Neural cell (in vitro differentiated cells): Measurements from ENCODE around the gene ACD. TPM values are rescaled to one million over a fixed set of nuclear protein-coding genes. Genes with fewer than 3 reads are reported as not detected.

Experiments used
- H2AFZ ChIP-seq: fragments of 200-600, 300-800 bp; sonication (generic), shearing (Covaris generic); 2 replicates; pipeline ENCODE4 v1.6.0; 2014; ENCODE audit warnings: low read depth, mild to moderate bottlenecking, antibody characterized with exemption, low read length, moderate library complexity
- H3F3A ChIP-seq: fragments of 200-600 bp; shearing (Covaris generic); 2 replicates; pipeline ENCODE4 v1.6.1; 2016; ENCODE audit warnings: mild to moderate bottlenecking, moderate library complexity, mixed read lengths, antibody characterized with exemption, low read length; ENCODE audit not compliant: insufficient read depth, poor library complexity, severe bottlenecking
- H3K27ac ChIP-seq: fragments of 200-600, 300-800 bp; sonication (generic), shearing (Covaris generic); 2 replicates; pipeline ENCODE4 v1.5.1; 2014; ENCODE audit warnings: mild to moderate bottlenecking, low read length, moderate library complexity
- H3K27me3 ChIP-seq: fragments of 300-800, 200-600 bp; sonication (generic), shearing (Covaris generic); 2 replicates; pipeline ENCODE4 v1.6.0; 2014; ENCODE audit warnings: mild to moderate bottlenecking, low read depth, low read length, moderate library complexity; ENCODE audit not compliant: insufficient read depth
- H3K36me3 ChIP-seq: fragments of 300-800, 200-600 bp; sonication (generic), shearing (Covaris generic); 2 replicates; pipeline ENCODE4 v1.5.1; 2014; ENCODE audit warnings: mild to moderate bottlenecking, antibody characterized with exemption, low read length, moderate library complexity; ENCODE audit not compliant: insufficient read depth
- H3K4me2 ChIP-seq: fragments of 300-800, 200-600 bp; sonication (generic), shearing (Covaris generic); 2 replicates; pipeline ENCODE4 v1.6.0; 2014; ENCODE audit warnings: mild to moderate bottlenecking, low read length
- H3K4me3 ChIP-seq: fragments of 300-800, 200-600 bp; sonication (generic), shearing (Covaris generic); 2 replicates; pipeline ENCODE4 v1.5.1; 2014; ENCODE audit warnings: mild to moderate bottlenecking, low read length, moderate library complexity
- H3K79me2 ChIP-seq: fragments of 200-600 bp; shearing (Covaris generic); replicated peaks from 2 replicates; pipeline ENCODE4 v1.6.0; 2014; ENCODE audit warnings: mild to moderate bottlenecking, low read length, moderate library complexity; ENCODE audit not compliant: insufficient read depth
- H3K9ac ChIP-seq: fragments of 300-800, 200-600 bp; sonication (generic), shearing (Covaris generic); 2 replicates; pipeline ENCODE4 v1.6.1; 2016; ENCODE audit warnings: mild to moderate bottlenecking, low read length, mixed read lengths
- H3K9me2 ChIP-seq: fragments of 200-600 bp; shearing (Covaris generic); 2 replicates; pipeline ENCODE4 v1.6.1; 2016; ENCODE audit warnings: mild to moderate bottlenecking, low read length, mixed read lengths; ENCODE audit not compliant: insufficient read depth
- H3K9me3 ChIP-seq: fragments of 200-600, 300-800 bp; sonication (generic), shearing (Covaris generic); 2 replicates; pipeline ENCODE4 v1.6.1; 2016; ENCODE audit warnings: mild to moderate bottlenecking, mixed run types, low read length, moderate library complexity, mixed read lengths
- H4K20me1 ChIP-seq: fragments of 200-600 bp; shearing (Covaris generic); 2 replicates; pipeline ENCODE4 v1.6.1; 2016; ENCODE audit warnings: mild to moderate bottlenecking, mixed run types; ENCODE audit not compliant: insufficient read depth
- CTCF ChIP-seq: fragments of 450-650 bp; IDR thresholded peaks from 2 replicates; pipeline ENCODE4 v1.5.1; 2014; ENCODE audit warnings: antibody characterized with exemption, mild to moderate bottlenecking, moderate library complexity; ENCODE audit not compliant: poor library complexity, severe bottlenecking
- EP300 ChIP-seq: fragments of 450-650 bp; conservative IDR thresholded peaks from 2 replicates; pipeline ENCODE4 v1.6.1; 2014; ENCODE audit warnings: antibody characterized with exemption, mild to moderate bottlenecking, moderate library complexity; ENCODE audit not compliant: poor library complexity, severe bottlenecking
- EZH2 ChIP-seq: fragments of 200-600, 300-800 bp; shearing (Covaris generic), sonication (generic); IDR thresholded peaks from 2 replicates; pipeline ENCODE4 v1.6.1; 2014; ENCODE audit warnings: antibody characterized with exemption, low read length, borderline replicate concordance, mild to moderate bottlenecking; ENCODE audit not compliant: insufficient read depth, poor library complexity, severe bottlenecking
- MXI1 ChIP-seq: fragments of 450-650 bp; conservative IDR thresholded peaks from 2 replicates; pipeline ENCODE4 v1.6.1; 2014; ENCODE audit warnings: antibody characterized with exemption, mild to moderate bottlenecking; ENCODE audit not compliant: poor library complexity, severe bottlenecking
- POLR2AphosphoS5 ChIP-seq: IDR thresholded peaks from 2 replicates; pipeline ENCODE4 v1.6.1; 2012
- RAD21 ChIP-seq: fragments of 450-650 bp; conservative IDR thresholded peaks from 2 replicates; pipeline ENCODE4 v1.6.1; 2014; ENCODE audit warnings: antibody characterized with exemption, mild to moderate bottlenecking, moderate library complexity
- REST ChIP-seq: IDR thresholded peaks from 2 replicates; pipeline ENCODE4 v1.6.1; 2012; ENCODE audit warnings: borderline replicate concordance
- SMC3 ChIP-seq: fragments of 450-650 bp; conservative IDR thresholded peaks from 2 replicates; pipeline ENCODE4 v1.6.1; 2014; ENCODE audit warnings: antibody characterized with exemption, mild to moderate bottlenecking, moderate library complexity; ENCODE audit not compliant: poor library complexity
- TAF1 ChIP-seq: IDR thresholded peaks from 2 replicates; pipeline ENCODE4 v1.6.1; 2012; ENCODE audit warnings: low read depth
- polyA plus RNA-seq: library from polyadenylated mRNA; depleted of rRNA; stranded (reverse); fragments of >200 nt; gene quantifications from 2 replicates; pipeline ENCODE4 v1.2.3, GENCODE V29; 2014

ACD gene
- polyA plus RNA-seq, 1 donor from 2014 or later: 98.6 TPM

GRCh38 chr16:67663877-67664222 lies 3.8 kb upstream of the ACD start:
- Histone ChIP-seq H3F3A (no peaks in the 10 kb centered on the region), H3K27ac (no peak overlapping the region), H3K27me3 (no peaks in the 10 kb centered on the region), H3K4me2 (no peak overlapping the region), H3K4me3 (no peak overlapping the region), H3K9me3 (no peaks in the 10 kb centered on the region), H3K36me3 (no peaks in the 10 kb centered on the region), H3K9ac (no peak overlapping the region), H3K79me2 (peaks cover 11% of the 10 kb centered on the region), H3K9me2 (no peaks in the 10 kb centered on the region), H4K20me1 (no peaks in the 10 kb centered on the region), H2AFZ (no peak overlapping the region)
- no peak for TF ChIP-seq CTCF
- TF ChIP-seq MXI1: no peak
- no peak for TF ChIP-seq POLR2AphosphoS5
- TF ChIP-seq EP300: no peak
- no peak for TF ChIP-seq REST
- TF ChIP-seq TAF1: no peak
- no peak for TF ChIP-seq SMC3
- no peak for TF ChIP-seq RAD21
- TF ChIP-seq EZH2: no peak

- no peak overlapping the region for H3K27ac ChIP-seq
- H4K20me1 ChIP-seq: no peaks in the 10 kb centered on the region
- no peaks in the 10 kb centered on the region for H3K9me2 ChIP-seq
- no peak overlapping the region for H3K4me2 ChIP-seq
- TF ChIP-seq SMC3 (peak; percentile 17), CTCF (no peak)
- peaks cover 15% of the 10 kb centered on the region for H3K79me2 ChIP-seq
- H3K36me3 ChIP-seq: no peaks in the 10 kb centered on the region
- no peaks in the 10 kb centered on the region for H3K9me3 ChIP-seq
- H3K9ac ChIP-seq: no peak overlapping the region
- H2AFZ ChIP-seq: no peak overlapping the region
- H3F3A ChIP-seq: no peaks in the 10 kb centered on the region
- H3K4me3 ChIP-seq: no peak overlapping the region
- H3K27me3 ChIP-seq: no peaks in the 10 kb centered on the region
Observed at GRCh38 chr16:67663151-67663876, 3.3 kb upstream of the ACD start.
